ENCODE data around the gene TRIM8. TPM values are rescaled to one million over a fixed set of nuclear protein-coding genes. Genes with fewer than 3 reads are reported as not detected.
A peak's percentile ranks its signal among the peaks of the same experiment; 100 is the strongest.

Gene TRIM8
- total RNA-seq, 1 experiment from 2014 or later = 18.5 TPM

GRCh38 chr10:102669206-102670064 is 25.2 kb downstream of the TRIM8 start:
- peak; percentile 45 for DNase-seq (ENCODE audit: low spot score)

DNA sequence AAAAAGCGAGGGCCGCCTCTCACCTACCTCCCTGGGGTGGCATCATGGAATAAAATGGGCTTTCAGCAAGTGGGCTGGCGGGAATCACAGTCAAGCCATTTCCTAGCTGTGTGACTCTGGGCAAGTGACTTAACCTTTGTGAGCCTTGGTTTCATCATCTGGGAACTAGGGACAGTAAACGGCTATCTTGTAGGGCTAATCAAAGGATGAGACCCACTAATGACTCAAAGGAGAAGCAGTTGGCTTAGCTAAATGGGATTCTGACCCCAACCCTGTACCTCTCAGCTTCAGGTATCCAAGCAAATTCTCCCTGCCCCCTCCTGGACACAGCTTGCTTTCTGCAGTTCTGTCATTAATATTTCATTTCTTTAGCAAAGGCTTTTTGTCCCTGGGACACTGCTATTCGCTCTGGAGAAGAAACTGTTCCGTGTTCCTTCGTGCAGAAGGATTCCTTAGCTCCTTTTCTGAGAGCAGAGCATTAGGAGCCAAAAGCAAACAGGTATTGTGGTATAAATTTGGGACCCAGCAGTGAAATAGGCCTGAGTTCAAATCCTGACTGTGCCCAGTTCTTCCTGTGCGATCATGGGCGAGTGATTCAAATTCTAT is 25.9 kb downstream of the TRIM8 start:
- DNase-seq (ENCODE audit: low spot score) = no peak

DNA sequence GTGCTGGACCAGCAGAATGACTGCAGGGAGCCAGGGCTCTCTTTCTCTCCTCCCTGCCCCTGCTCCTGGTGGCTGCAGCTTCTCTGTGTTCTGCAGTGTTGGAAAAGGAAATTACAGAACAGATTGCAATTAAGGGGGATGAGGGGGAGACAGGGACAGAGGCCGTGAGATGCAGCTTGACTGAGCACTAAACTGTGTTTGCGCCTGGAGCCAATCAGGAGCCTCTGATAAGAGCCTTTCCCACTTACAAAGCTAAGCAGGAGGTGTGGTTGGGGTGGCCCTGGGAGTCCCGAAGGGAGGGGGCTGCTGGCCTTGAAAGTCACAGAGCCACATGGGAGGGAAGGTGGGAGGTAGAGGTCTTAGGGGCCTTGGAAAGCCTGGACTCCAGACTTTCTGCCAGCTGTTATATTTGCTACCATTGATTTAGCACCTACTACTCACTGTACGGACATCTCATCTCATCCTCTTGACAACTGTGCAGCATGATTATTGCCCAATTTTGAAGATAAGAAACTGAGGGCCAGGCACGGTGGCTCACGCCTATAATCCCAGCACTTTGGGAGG is 26.7 kb downstream of the TRIM8 start:
- no peak for DNase-seq (ENCODE audit: low spot score)

GRCh38 chr10:102673236-102673818 is 29.0 kb downstream of the TRIM8 start:
- no peak for DNase-seq (ENCODE audit: low spot score)

- no peak for DNase-seq (ENCODE audit: low spot score)
Observed at GRCh38 chr10:102673819-102674511, 29.7 kb downstream of the TRIM8 start.

DNA sequence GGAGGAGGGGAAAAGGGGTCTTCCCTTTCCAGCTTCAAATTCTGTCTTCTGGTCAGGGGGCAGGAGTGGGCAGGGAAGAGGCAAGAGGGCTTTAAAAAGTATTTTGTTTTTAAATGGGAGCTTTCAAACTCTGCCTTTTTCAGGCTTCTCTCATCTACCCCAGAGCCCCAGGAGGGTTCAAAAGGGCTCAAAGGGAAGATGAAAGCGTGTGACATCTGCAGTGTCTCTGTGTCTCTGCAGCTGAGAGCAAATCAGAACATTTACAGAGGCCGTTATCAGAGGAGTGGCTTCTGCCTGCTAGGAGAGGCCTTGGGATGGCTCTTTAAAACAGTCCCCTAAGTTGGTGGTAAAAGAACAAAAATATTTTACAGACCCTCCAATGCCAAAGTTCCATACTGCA is 30.3 kb downstream of the TRIM8 start:
- DNase-seq (ENCODE audit: low spot score) = no peak

- DNase-seq (ENCODE audit: low spot score) = no peak
Observed at GRCh38 chr10:102675011-102675665, 30.9 kb downstream of the TRIM8 start.

- DNase-seq (ENCODE audit: low spot score) = peak; percentile 78
Observed at GRCh38 chr10:102675666-102676533, 31.6 kb downstream of the TRIM8 start.

DNA sequence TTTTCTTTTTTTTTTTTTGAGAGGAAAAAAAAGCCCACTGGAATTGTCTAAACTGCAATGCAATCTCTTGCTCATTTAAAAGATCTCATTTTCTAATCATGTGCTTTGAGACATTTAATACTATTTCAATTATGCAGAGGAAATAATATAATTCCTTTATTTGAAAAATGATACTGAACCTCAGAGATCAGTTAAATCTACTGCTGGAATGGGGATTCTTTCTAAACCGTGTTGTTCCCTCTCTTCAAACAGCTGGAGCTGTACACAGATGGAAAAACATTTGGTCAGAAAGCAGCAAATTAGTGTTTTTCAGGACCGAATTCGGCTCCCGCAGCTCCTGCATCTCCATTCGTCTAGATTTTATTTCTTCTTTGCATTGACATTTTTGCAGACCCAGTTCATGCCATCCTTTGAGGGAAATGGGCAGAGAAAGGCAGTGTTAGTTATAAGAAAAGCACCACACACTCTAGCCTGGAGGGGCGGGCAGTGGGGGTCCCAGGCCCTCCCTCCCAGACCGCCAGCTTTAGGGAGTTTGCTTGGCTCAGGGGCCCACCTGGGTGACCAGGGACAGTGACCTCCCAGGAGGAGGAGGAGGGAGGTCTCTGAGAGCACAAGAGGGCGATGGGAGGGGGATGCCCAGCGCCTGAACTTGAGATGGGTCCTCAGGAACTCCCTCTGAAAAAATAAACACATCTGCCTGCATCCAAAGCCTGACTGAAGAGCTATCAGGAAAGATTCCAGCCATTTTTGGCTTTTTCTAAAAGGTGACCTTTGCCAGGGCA is 32.4 kb downstream of the TRIM8 start:
- DNase-seq (ENCODE audit: low spot score) = no peak

GRCh38 chr10:102677331-102678067 is 33.2 kb downstream of the TRIM8 start:
- no peak for DNase-seq (ENCODE audit: low spot score)

DNA sequence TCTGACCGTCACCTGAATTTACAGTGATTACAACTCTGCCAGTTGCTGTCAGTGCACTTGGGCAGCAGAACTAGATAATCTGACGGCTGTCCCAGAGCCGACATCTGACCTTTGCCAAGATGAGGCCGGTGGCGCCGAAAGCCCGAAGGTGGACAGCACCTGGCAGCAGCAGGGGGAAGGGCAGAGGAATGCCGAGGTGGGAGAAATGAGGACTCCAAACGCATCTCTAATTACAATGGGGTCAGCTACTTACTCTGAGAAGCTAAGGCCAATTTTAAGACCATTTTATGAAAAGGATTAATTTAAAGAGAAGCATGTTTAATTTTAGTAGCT is 33.8 kb downstream of the TRIM8 start:
- DNase-seq (ENCODE audit: low spot score) = no peak

DNA sequence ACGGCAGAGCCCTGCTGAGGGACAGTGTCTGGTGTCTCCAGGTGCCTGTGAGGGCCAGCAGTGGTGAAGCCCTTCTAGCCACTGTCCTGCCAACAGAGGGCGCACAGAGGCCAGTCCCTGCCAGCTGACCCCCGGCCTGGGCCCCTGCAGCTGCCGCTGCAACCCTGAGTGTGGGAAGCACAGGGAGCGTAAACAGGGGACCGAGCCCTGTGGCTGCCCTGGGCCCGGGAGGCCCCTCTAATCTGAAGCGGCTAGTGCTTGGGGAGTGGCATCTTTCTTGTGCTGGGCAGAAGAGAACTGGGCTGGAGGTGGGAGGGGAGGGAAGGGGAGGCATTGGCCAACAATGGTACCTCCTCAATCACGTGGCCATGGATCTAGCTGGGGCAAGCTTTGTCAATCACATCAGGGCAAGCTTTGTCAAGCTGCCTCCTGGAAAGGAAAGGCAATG is 34.6 kb downstream of the TRIM8 start:
- no peak for DNase-seq (ENCODE audit: low spot score)

DNA sequence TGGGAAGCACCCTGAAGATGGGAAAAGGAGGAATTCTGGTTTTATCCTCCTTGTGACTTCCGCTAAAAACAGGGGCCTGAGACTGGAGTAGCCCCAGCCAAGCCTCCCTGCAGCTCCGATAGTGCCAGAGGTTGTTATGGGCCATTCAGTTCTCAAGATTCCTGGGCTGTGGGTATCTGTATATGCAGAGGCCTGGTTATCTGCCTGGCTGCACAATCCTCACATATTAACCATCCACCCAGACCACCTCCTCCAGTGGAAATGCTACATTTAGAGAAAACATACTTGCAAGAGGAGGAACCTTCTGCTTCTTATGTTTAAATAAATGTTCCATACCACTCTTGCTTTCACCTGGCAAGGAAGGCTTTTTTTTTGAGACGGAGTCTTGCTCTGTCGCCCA is 35.3 kb downstream of the TRIM8 start:
- DNase-seq (ENCODE audit: low spot score) = no peak

DNA sequence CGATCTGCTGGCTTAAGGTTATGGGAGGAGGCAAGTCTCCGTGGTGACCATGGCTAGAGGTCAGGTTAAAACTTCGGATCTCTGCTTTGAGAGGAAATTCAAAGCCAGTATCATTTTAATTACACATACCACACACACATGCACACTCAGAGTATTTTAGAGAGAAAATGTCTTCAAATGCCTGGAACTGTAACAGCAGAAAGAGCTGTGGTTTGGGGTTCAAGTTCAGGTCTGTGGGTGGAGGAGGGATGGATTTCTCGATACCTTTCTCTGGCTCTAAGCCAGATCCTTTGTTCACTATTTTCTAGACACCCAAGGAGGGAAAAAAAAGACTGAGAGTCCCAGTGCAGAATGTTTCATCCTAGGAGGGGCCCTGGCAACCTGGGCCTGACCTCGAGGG is 37.4 kb downstream of the TRIM8 start:
- DNase-seq (ENCODE audit: low spot score) = no peak

DNA sequence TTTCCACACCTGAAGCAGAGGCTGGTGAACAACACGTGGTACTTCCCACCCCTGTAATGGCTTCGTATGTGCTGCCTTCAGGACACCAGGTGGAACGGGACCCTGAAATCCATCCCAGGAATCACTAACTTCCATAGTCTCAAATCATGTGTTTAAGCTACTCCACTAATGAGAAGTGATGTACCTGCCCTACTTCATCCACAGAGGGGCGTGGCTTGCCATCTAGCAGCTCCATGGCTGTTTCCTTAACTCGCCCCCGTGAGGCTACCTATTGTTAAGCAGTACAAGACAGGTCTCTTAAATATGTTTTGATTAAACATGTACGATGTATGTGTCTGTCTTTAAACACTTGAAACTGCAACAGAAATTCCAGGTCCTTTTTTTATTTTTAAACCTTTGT is 38.1 kb downstream of the TRIM8 start:
- no peak for DNase-seq (ENCODE audit: low spot score)

- no peak for DNase-seq (ENCODE audit: low spot score)
Observed at GRCh38 chr10:102682981-102683380, 38.7 kb downstream of the TRIM8 start.

- DNase-seq (ENCODE audit: low spot score) = no peak
Observed at GRCh38 chr10:102683736-102684135, 39.5 kb downstream of the TRIM8 start.

GRCh38 chr10:102691285-102692066 is 47.2 kb downstream of the TRIM8 start:
- no peak for DNase-seq (ENCODE audit: low spot score)
